Measurements from ENCODE around the gene ECE1. TPM values are rescaled to one million over a fixed set of nuclear protein-coding genes. Genes with fewer than 3 reads are reported as not detected.

Gene ECE1
- total RNA-seq, 2 donors from 2014 or later = 66.2 to 138 TPM

GRCh38 chr1:21262293-21263051, 27.8 kb downstream of the ECE1 start:
- DNase-seq (peak; percentile 88), ATAC-seq (peak; percentile 78 to 81)
- intact Hi-C loops (cut with DNase I) = loop anchor here in 1 of 2 donors (5.0 kb wide), 1 partner anchor 80 kb away; no protein-coding TSS in a partner anchor

- peak; percentile 89 for DNase-seq
- intact Hi-C loops (cut with DNase I) = loop anchor here in 1 of 2 donors (5.0 kb wide), 1 partner anchor 81 kb away; no protein-coding TSS in a partner anchor
- peak; percentile 78 to 85 for ATAC-seq
Observed at GRCh38 chr1:21261551-21262292, 28.5 kb downstream of the ECE1 start.

GRCh38 chr1:21260405-21261125, 29.7 kb downstream of the ECE1 start:
- DNase-seq (no peak), ATAC-seq (no peak)
- intact Hi-C loops (cut with DNase I) = loop anchor here in 1 of 2 donors (5.0 kb wide), 1 partner anchor 82 kb away; no protein-coding TSS in a partner anchor

GRCh38 chr1:21259316-21260076, 30.8 kb downstream of the ECE1 start:
- intact Hi-C loops (cut with DNase I) = loop anchor here (5.0 kb wide), 1 partner anchor 83 kb away; no protein-coding TSS in a partner anchor
- no peak for ATAC-seq
- no peak for DNase-seq

GRCh38 chr1:21258331-21259134, 31.7 kb downstream of the ECE1 start:
- no peak for DNase-seq
- ATAC-seq = no peak
- intact Hi-C loops (cut with DNase I) = loop anchor here in 1 of 2 donors (5.0 kb wide), 1 partner anchor 84 kb away; no protein-coding TSS in a partner anchor

GRCh38 chr1:21257431-21258135, 32.7 kb downstream of the ECE1 start:
- no peak for DNase-seq
- ATAC-seq = no peak
- intact Hi-C loops (cut with DNase I) = loop anchor here in 1 of 2 donors (5.0 kb wide), 1 partner anchor 85 kb away; no protein-coding TSS in a partner anchor

- DNase-seq (no peak), ATAC-seq (no peak)
- intact Hi-C loops (cut with DNase I) = loop anchor here in 1 of 2 donors (5.0 kb wide), 1 partner anchor 86 kb away; no protein-coding TSS in a partner anchor
Observed at GRCh38 chr1:21256776-21257175, 33.5 kb downstream of the ECE1 start.

GRCh38 chr1:21255943-21256320, 34.3 kb downstream of the ECE1 start:
- no peak for ATAC-seq
- DNase-seq = no peak
- intact Hi-C loops (cut with DNase I) = loop anchor here (1.0 to 5.0 kb wide), 2 partner anchors 86 to 112 kb away; no protein-coding TSS in a partner anchor

- DNase-seq = peak; percentile 93
- intact Hi-C loops (cut with DNase I) = loop anchor here (1.0 to 5.0 kb wide), 2 partner anchors 87 to 113 kb away; no protein-coding TSS in a partner anchor
Observed at GRCh38 chr1:21255284-21255942, 34.9 kb downstream of the ECE1 start.

GRCh38 chr1:21254335-21254951, 35.8 kb downstream of the ECE1 start:
- ATAC-seq (peak; percentile 64 to 70), DNase-seq (no peak)
- intact Hi-C loops (cut with DNase I) = no loop called here

More at GRCh38 chr1:21255284-21255942, 34.9 kb downstream of the ECE1 start:
- peak; percentile 82 to 90 for ATAC-seq

GRCh38 chr1:21251773-21252471, 38.3 kb downstream of the ECE1 start:
- peak; percentile 86 for DNase-seq
- intact Hi-C loops (cut with DNase I) = no loop called here
- ATAC-seq = peak in 1 of 2 donors; percentile 87

- intact Hi-C loops (cut with DNase I) = no loop called here
- no peak for DNase-seq
- ATAC-seq = no peak
Observed at GRCh38 chr1:21249940-21250493, 40.2 kb downstream of the ECE1 start.

- ATAC-seq (no peak), DNase-seq (no peak)
- intact Hi-C loops (cut with DNase I) = no loop called here
Observed at GRCh38 chr1:21247892-21248715, 42.2 kb downstream of the ECE1 start.

GRCh38 chr1:21246905-21247642, 43.2 kb downstream of the ECE1 start:
- intact Hi-C loops (cut with DNase I) = no loop called here
- ATAC-seq (no peak), DNase-seq (no peak)

Data from left cardiac atrium (tissue), 4 donors.